HepG2 (cell line): Measurements from ENCODE around the gene C12orf43.

Source experiments
- CBX1 ChIP-seq: IDR thresholded peaks from one replicate; pipeline ENCODE4 v1.6.1; 2016; ENCODE audit warnings: antibody characterized with exemption, low read depth
- CEBPB ChIP-seq: IDR thresholded peaks from 2 replicates; pipeline ENCODE4 v1.6.1; 2011; ENCODE audit warnings: low read depth, low read length, improper control_type of control experiment, borderline replicate concordance
- FOXK2 ChIP-seq: fragments of 450-650 bp; IDR thresholded peaks from 2 replicates; pipeline ENCODE4 v1.6.1; 2016
- GABPB1 ChIP-seq: IDR thresholded peaks from 2 replicates; pipeline ENCODE4 v1.6.1; 2016; ENCODE audit warnings: mild to moderate bottlenecking, missing genetic modification reagents, moderate library complexity, missing compliant biosample characterization
- KDM1A ChIP-seq: IDR thresholded peaks from 2 replicates; pipeline ENCODE4 v1.6.1; 2016; ENCODE audit warnings: missing compliant biosample characterization
- PRDM10 ChIP-seq: sonication (generic); formaldehyde crosslinking; IDR thresholded peaks from 2 replicates; pipeline ENCODE4 v1.4.0; 2020; ENCODE audit warnings: low read depth, missing genetic modification reagents
- RAD21 ChIP-seq: fragments of 450-650 bp; formaldehyde crosslinking; IDR thresholded peaks from 2 replicates; pipeline ENCODE4 v1.5.0; 2020; ENCODE audit warnings: mild to moderate bottlenecking
- SKI ChIP-seq: fragments of 450-650 bp; IDR thresholded peaks from one replicate; pipeline ENCODE4 v1.6.1; 2018; ENCODE audit warnings: mild to moderate bottlenecking; ENCODE audit not compliant: partially characterized antibody
- ZNF263 ChIP-seq: sonication (generic); formaldehyde crosslinking; IDR thresholded peaks from 2 replicates; pipeline ENCODE4 v1.4.0; 2020; ENCODE audit warnings: missing genetic modification reagents
- TF ChIP-seq, protein P1 (sequence below): sonication (generic); formaldehyde crosslinking; IDR thresholded peaks from 2 replicates; pipeline ENCODE4 v1.4.0; 2020; ENCODE audit warnings: mild to moderate bottlenecking, missing genetic modification reagents
- TF ChIP-seq, protein P2 (sequence below): sonication (generic); formaldehyde crosslinking; IDR thresholded peaks from 2 replicates; pipeline ENCODE4 v1.5.0; 2020; ENCODE audit warnings: mild to moderate bottlenecking, missing genetic modification reagents, borderline replicate concordance
- TF ChIP-seq, protein P3 (sequence below): sonication (generic); formaldehyde crosslinking; IDR thresholded peaks from 2 replicates; pipeline ENCODE4 v1.5.0; 2020; ENCODE audit warnings: mild to moderate bottlenecking, missing genetic modification reagents, moderate library complexity

DNA sequence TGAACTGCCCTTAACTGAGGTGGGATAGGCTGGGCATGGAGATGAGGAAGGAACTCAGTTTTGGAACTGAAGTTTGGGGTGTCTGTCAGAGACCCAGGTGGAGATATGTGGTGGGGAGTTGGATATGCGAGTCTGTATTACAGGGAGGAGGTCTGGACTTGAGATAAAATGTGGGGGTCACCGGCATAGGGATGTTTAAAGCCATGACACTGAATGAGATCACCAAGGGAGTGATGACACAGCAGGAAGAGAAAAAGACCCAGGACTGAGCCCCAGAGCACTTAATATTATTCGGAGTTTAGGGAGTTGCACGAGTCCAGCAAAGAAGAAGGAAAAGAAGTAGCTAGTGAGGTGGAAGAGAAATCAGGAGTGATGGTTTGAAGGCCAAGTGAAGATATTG is 26.8 kb upstream of the C12orf43 start:
- TF ChIP-seq KDM1A (CRISPR knock-in tag): no peak
- no peak for TF ChIP-seq ZNF263 (CRISPR knock-in tag)
- TF ChIP-seq GABPB1: no peak
- no peak for TF ChIP-seq FOXK2
- no peak for TF ChIP-seq CEBPB
- no peak for TF ChIP-seq CBX1
- TF ChIP-seq, protein P1, sequence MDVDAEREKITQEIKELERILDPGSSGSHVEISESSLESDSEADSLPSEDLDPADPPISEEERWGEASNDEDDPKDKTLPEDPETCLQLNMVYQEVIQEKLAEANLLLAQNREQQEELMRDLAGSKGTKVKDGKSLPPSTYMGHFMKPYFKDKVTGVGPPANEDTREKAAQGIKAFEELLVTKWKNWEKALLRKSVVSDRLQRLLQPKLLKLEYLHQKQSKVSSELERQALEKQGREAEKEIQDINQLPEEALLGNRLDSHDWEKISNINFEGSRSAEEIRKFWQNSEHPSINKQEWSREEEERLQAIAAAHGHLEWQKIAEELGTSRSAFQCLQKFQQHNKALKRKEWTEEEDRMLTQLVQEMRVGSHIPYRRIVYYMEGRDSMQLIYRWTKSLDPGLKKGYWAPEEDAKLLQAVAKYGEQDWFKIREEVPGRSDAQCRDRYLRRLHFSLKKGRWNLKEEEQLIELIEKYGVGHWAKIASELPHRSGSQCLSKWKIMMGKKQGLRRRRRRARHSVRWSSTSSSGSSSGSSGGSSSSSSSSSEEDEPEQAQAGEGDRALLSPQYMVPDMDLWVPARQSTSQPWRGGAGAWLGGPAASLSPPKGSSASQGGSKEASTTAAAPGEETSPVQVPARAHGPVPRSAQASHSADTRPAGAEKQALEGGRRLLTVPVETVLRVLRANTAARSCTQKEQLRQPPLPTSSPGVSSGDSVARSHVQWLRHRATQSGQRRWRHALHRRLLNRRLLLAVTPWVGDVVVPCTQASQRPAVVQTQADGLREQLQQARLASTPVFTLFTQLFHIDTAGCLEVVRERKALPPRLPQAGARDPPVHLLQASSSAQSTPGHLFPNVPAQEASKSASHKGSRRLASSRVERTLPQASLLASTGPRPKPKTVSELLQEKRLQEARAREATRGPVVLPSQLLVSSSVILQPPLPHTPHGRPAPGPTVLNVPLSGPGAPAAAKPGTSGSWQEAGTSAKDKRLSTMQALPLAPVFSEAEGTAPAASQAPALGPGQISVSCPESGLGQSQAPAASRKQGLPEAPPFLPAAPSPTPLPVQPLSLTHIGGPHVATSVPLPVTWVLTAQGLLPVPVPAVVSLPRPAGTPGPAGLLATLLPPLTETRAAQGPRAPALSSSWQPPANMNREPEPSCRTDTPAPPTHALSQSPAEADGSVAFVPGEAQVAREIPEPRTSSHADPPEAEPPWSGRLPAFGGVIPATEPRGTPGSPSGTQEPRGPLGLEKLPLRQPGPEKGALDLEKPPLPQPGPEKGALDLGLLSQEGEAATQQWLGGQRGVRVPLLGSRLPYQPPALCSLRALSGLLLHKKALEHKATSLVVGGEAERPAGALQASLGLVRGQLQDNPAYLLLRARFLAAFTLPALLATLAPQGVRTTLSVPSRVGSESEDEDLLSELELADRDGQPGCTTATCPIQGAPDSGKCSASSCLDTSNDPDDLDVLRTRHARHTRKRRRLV (CRISPR knock-in tag): no peak
- TF ChIP-seq, protein P2, sequence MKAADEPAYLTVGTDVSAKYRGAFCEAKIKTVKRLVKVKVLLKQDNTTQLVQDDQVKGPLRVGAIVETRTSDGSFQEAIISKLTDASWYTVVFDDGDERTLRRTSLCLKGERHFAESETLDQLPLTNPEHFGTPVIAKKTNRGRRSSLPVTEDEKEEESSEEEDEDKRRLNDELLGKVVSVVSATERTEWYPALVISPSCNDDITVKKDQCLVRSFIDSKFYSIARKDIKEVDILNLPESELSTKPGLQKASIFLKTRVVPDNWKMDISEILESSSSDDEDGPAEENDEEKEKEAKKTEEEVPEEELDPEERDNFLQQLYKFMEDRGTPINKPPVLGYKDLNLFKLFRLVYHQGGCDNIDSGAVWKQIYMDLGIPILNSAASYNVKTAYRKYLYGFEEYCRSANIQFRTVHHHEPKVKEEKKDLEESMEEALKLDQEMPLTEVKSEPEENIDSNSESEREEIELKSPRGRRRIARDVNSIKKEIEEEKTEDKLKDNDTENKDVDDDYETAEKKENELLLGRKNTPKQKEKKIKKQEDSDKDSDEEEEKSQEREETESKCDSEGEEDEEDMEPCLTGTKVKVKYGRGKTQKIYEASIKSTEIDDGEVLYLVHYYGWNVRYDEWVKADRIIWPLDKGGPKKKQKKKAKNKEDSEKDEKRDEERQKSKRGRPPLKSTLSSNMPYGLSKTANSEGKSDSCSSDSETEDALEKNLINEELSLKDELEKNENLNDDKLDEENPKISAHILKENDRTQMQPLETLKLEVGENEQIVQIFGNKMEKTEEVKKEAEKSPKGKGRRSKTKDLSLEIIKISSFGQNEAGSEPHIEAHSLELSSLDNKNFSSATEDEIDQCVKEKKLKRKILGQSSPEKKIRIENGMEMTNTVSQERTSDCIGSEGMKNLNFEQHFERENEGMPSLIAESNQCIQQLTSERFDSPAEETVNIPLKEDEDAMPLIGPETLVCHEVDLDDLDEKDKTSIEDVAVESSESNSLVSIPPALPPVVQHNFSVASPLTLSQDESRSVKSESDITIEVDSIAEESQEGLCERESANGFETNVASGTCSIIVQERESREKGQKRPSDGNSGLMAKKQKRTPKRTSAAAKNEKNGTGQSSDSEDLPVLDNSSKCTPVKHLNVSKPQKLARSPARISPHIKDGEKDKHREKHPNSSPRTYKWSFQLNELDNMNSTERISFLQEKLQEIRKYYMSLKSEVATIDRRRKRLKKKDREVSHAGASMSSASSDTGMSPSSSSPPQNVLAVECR: no peak
- no peak for TF ChIP-seq SKI
- TF ChIP-seq PRDM10 (CRISPR knock-in tag): no peak
- no peak for TF ChIP-seq RAD21 (CRISPR knock-in tag)
- TF ChIP-seq, protein P3, sequence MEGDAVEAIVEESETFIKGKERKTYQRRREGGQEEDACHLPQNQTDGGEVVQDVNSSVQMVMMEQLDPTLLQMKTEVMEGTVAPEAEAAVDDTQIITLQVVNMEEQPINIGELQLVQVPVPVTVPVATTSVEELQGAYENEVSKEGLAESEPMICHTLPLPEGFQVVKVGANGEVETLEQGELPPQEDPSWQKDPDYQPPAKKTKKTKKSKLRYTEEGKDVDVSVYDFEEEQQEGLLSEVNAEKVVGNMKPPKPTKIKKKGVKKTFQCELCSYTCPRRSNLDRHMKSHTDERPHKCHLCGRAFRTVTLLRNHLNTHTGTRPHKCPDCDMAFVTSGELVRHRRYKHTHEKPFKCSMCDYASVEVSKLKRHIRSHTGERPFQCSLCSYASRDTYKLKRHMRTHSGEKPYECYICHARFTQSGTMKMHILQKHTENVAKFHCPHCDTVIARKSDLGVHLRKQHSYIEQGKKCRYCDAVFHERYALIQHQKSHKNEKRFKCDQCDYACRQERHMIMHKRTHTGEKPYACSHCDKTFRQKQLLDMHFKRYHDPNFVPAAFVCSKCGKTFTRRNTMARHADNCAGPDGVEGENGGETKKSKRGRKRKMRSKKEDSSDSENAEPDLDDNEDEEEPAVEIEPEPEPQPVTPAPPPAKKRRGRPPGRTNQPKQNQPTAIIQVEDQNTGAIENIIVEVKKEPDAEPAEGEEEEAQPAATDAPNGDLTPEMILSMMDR (CRISPR knock-in tag): no peak
